HepG2 (cell line): ENCODE data around the gene HOXD12. TPM values are rescaled to one million over a fixed set of nuclear protein-coding genes. Genes with fewer than 3 reads are reported as not detected.

Source experiments
- ATAC-seq: fragments of 200-7000 bp; cut with Tn5 transposase; 3 replicates; pipeline ENCODE4 v1.9.1; 2020; ENCODE audit warnings: mild to moderate bottlenecking, moderate library complexity
- BruUV-seq: library from RNA; stranded (reverse); fragments of 400-500 nt; replicated peaks from 2 replicates; lab custom pipeline; 2021; lab: Mats Ljungman, UMichigan
- CTCF ChIA-PET: fragments of 300-600 bp; formaldehyde crosslinking; extraction: SDS; loops from one replicate; lab custom pipeline; 2021; ENCODE audit warnings: low total read pairs, inconsistent platforms, low intra/inter-chr PET ratio; lab: Yijun Ruan, JAX
- POLR2A ChIA-PET: fragments of 350-600 bp; sonication (Branson Sonifier 250); formaldehyde crosslinking; loops from one replicate; lab custom pipeline; 2020; ENCODE audit warnings: antibody characterized with exemption, inconsistent platforms; lab: Yijun Ruan, JAX
- DNase-seq: peaks from one replicate; pipeline ENCODE4 v3.0.0-alpha.2; 2015; ENCODE audit warnings: low spot score
- FAIRE-seq: peaks from 3 replicates; lab custom pipeline; 2011; peaks lifted over from hg19 to GRCh38; lab: Jason Lieb, UNC
- H2AFZ ChIP-seq: one replicate; pipeline ENCODE4 v1.6.1; 2011; ENCODE audit warnings: low read length, inconsistent platforms
- H3K27ac ChIP-seq: fragments of 300-600 bp; 3 replicates; pipeline ENCODE4 v1.8.0; 2011; ENCODE audit warnings: mixed run types, mild to moderate bottlenecking, mixed read lengths, low read length, inconsistent platforms; ENCODE audit not compliant: insufficient read depth; ENCODE audit errors: extremely low read length
- H3K27me3 ChIP-seq, 2 experiments: fragments of 200-600 bp in 1 of 2; 2 replicates in 1 of 2; 3 replicates in 1 of 2; pipeline versions ENCODE4 v1.6.0 to v1.8.0; 2011; ENCODE audit warnings: low read length in 2 of 2, mild to moderate bottlenecking in 2 of 2, moderate library complexity in 2 of 2, inconsistent platforms in 1 of 2; ENCODE audit not compliant: insufficient read depth in 2 of 2, control insufficient read depth in 1 of 2
- H3K36me3 ChIP-seq, 2 experiments: fragments of 200-600 bp in 1 of 2; replicated peaks in 1 of 2; 2 replicates in 1 of 2; 3 replicates in 1 of 2; pipeline versions ENCODE4 v1.5.1 to v1.8.0; 2011; ENCODE audit warnings: low read length in 2 of 2, inconsistent platforms in 1 of 2; ENCODE audit not compliant: insufficient read depth in 2 of 2, control insufficient read depth in 1 of 2
- H3K4me1 ChIP-seq: 2 replicates; pipeline ENCODE4 v1.5.1; 2012; ENCODE audit warnings: low read length, inconsistent platforms; ENCODE audit not compliant: insufficient read depth
- H3K4me2 ChIP-seq: 2 replicates; pipeline ENCODE4 v1.6.0; 2011; ENCODE audit warnings: low read depth, low read length, inconsistent platforms
- H3K4me3 ChIP-seq, 3 experiments: fragments of 200-600 bp in 1 of 3; sonication (generic), shearing (Covaris generic) in 1 of 3; replicated peaks in 1 of 3; 2 replicates each; pipeline ENCODE4 v1.5.1; 2011 to 2016; ENCODE audit warnings: low read length in 3 of 3, inconsistent platforms in 2 of 3, low read depth in 2 of 3, mild to moderate bottlenecking in 2 of 3, control low read depth in 1 of 3, mixed read lengths in 1 of 3; ENCODE audit not compliant: insufficient read depth in 1 of 3
- H3K79me2 ChIP-seq: one replicate; pipeline ENCODE4 v1.6.1; 2011; ENCODE audit warnings: low read length, inconsistent platforms; ENCODE audit not compliant: insufficient read depth
- H3K9ac ChIP-seq: 2 replicates; pipeline ENCODE4 v1.6.0; 2011; ENCODE audit warnings: mild to moderate bottlenecking, low read depth, low read length, inconsistent platforms; ENCODE audit not compliant: insufficient read depth
- H3K9me3 ChIP-seq: 2 replicates; pipeline ENCODE4 v1.5.1; 2012; ENCODE audit warnings: mild to moderate bottlenecking, low read length
- H4K20me1 ChIP-seq: 2 replicates; pipeline ENCODE4 v1.6.0; 2011; ENCODE audit warnings: inconsistent platforms, mild to moderate bottlenecking, low read length, moderate library complexity; ENCODE audit not compliant: insufficient read depth
- ATF5 ChIP-seq: sonication (generic); formaldehyde crosslinking; IDR thresholded peaks from 2 replicates; pipeline ENCODE4 v1.4.0; 2020; ENCODE audit warnings: mild to moderate bottlenecking, low read depth, missing genetic modification reagents
- CBX2 ChIP-seq, 2 experiments: fragments of 200-600 bp in 1 of 2; sonication (generic); formaldehyde crosslinking in 1 of 2; IDR thresholded peaks; 2 replicates each; pipeline versions ENCODE4 v1.7.0 to v1.8.1; 2018 to 2022; ENCODE audit warnings: low read depth in 2 of 2, low read length in 1 of 2, mild to moderate bottlenecking in 1 of 2, missing genetic modification reagents in 1 of 2
- CREB1 ChIP-seq, 2 experiments: fragments of 450-650 bp in 1 of 2; IDR thresholded peaks; 2 replicates each; pipeline ENCODE4 v1.6.1; 2016 to 2017; ENCODE audit warnings: control low read depth in 1 of 2, mild to moderate bottlenecking in 1 of 2, missing compliant biosample characterization in 1 of 2, missing genetic modification characterization in 1 of 2
- GPN1 ChIP-seq: sonication (generic); formaldehyde crosslinking; IDR thresholded peaks from 2 replicates; pipeline ENCODE4 v1.5.1; 2020; ENCODE audit warnings: missing genetic modification reagents, borderline replicate concordance
- PAF1 ChIP-seq: IDR thresholded peaks from 2 replicates; pipeline ENCODE4 v1.6.1; 2016; ENCODE audit warnings: missing genetic modification reagents, missing compliant biosample characterization
- POGK ChIP-seq: sonication (generic); formaldehyde crosslinking; conservative IDR thresholded peaks from 2 replicates; pipeline ENCODE4 v1.8.0; 2022; ENCODE audit warnings: mild to moderate bottlenecking, moderate library complexity, missing genetic modification reagents
- TEAD3 ChIP-seq: optimal IDR thresholded peaks from 2 replicates; pipeline ENCODE3; 2016; ENCODE audit warnings: borderline replicate concordance
- YEATS4 ChIP-seq: sonication (generic); formaldehyde crosslinking; IDR thresholded peaks from 2 replicates; pipeline ENCODE4 v1.4.0; 2020; ENCODE audit warnings: missing genetic modification reagents, borderline replicate concordance
- ZNF362 ChIP-seq: sonication (generic); formaldehyde crosslinking; IDR thresholded peaks from 2 replicates; pipeline ENCODE4 v1.4.0; 2020; ENCODE audit warnings: missing genetic modification reagents, mild to moderate bottlenecking, borderline replicate concordance
- ZNF746 ChIP-seq: sonication (generic); formaldehyde crosslinking; IDR thresholded peaks from 2 replicates; pipeline ENCODE4 v1.8.0; 2022; ENCODE audit warnings: mild to moderate bottlenecking, missing genetic modification reagents
- ZNF841 ChIP-seq: sonication (generic); formaldehyde crosslinking; IDR thresholded peaks from 2 replicates; pipeline ENCODE4 v1.8.1; 2023; ENCODE audit warnings: missing genetic modification reagents, borderline replicate concordance
- WGBS: methylation state at CpG from one replicate; pipeline ENCODE4 v1.1.6; 2017; ENCODE audit warnings: low lambda C conversion rate; 5-methylcytosine and 5-hydroxymethylcytosine counted together
- in situ Hi-C: cut with HindIII; loops from 2 replicates; pipeline ENCODE4 v1.10.0; 2017; ENCODE audit warnings: low pct_unique_long_range_greater_than_20kb; ENCODE audit not compliant: extremely low pct_ligation_motif_present
- intact Hi-C: fragments of 100-400 bp; cut with micrococcal nuclease; formaldehyde crosslinking; loops from one replicate; pipeline ENCODE4 v1.10.0; 2022; ENCODE audit not compliant: unreplicated experiment
- polyA plus RNA-seq, 8 experiments: library from polyadenylated mRNA; depleted of rRNA in 3 of 8; stranded (reverse) in 7 of 8; unstranded in 1 of 8; fragments of >200 nt; fragmentation: Illumina TruSeq in 4 of 8; extraction: Trizol in 4 of 8; gene quantifications; 2 replicates each; pipeline versions ENCODE4 v1.2.1 to v1.2.3, GENCODE V29; 2011 to 2016; ENCODE audit warnings: low read depth in 4 of 8, missing spikeins in 1 of 8, mixed read lengths in 1 of 8; ENCODE audit not compliant: insufficient read depth in 1 of 8
- total RNA-seq, 5 experiments: library from RNA; depleted of rRNA; stranded (reverse); fragments of >200 nt; fragmentation: Illumina TruSeq; extraction: Trizol; gene quantifications; 2 replicates each; pipeline ENCODE4 v1.2.3, GENCODE V29; 2016; ENCODE audit warnings: low read depth in 1 of 5

Gene HOXD12
- total and polyA plus RNA-seq, 2 of the 13 experiments (the other 11 are each of a cell fraction or from before 2014, with no cell fraction given): not detected

- intact Hi-C loops: loop anchor here (1.0 to 2.0 kb wide), 4 partner anchors 427 to 1021 kb away; no protein-coding TSS in a partner anchor
- no peaks in the 10 kb centered on the region for H3K4me1 ChIP-seq
- POLR2A ChIA-PET: no interaction called here
- ATAC-seq: no peak
- TF ChIP-seq CBX2 (IDR thresholded peaks at IDR 0.05; ENCODE audit: low read depth, low read length): no peak; the same call in 1 of the 2 replicates
- TF ChIP-seq CBX2 (CRISPR knock-in tag; IDR thresholded peaks at IDR 0.05; ENCODE audit: low read depth): no peak
- TF ChIP-seq ATF5: no peak
- H3K36me3 ChIP-seq: no peaks in the 10 kb centered on the region
- no peak overlapping the region for H3K9ac ChIP-seq
- WGBS: 60% methylated on average over 4 of the region's 4 CpGs
- no peaks in the 10 kb centered on the region for H3K79me2 ChIP-seq
- no peak overlapping the region for H3K4me3 ChIP-seq
- no peaks in the 10 kb centered on the region for H3K9me3 ChIP-seq
- no peaks in the 10 kb centered on the region; the same call in 1 of the 2 replicates for H4K20me1 ChIP-seq
- no peak for FAIRE-seq
- CTCF ChIA-PET: interaction anchor here (1.3 to 3.0 kb wide), 9 partner anchors 13 to 1021 kb away, joined by 5 to 44 read pairs (median 9); no protein-coding TSS in a partner anchor
- no peak overlapping the region for H3K27ac ChIP-seq
- no peak overlapping the region for H3K4me2 ChIP-seq
- no TSS peak for BruUV-seq
- no peak overlapping the region for H2AFZ ChIP-seq
- H3K27me3 ChIP-seq: peaks cover 15 to 81% of the 10 kb centered on the region in 2 experiments
- no peak for DNase-seq
- in situ Hi-C loops: loop anchor here (5.0 kb wide), 4 partner anchors 425 to 1020 kb away; no protein-coding TSS in a partner anchor
These were observed 28.1 kb downstream of the HOXD12 start for GRCh38 chr2:176127774-176128072.

GRCh38 chr2:176128172-176128981 lies 28.8 kb downstream of the HOXD12 start:
- Histone ChIP-seq H3K79me2 (no peaks in the 10 kb centered on the region), H3K27me3 (peaks cover 13 to 81% of the 10 kb centered on the region in 2 experiments), H3K4me1 (no peaks in the 10 kb centered on the region), H3K4me2 (no peak overlapping the region), H3K9me3 (no peaks in the 10 kb centered on the region), H3K36me3 (no peaks in the 10 kb centered on the region), H3K27ac (no peak overlapping the region), H3K4me3 (no peak overlapping the region), H2AFZ (no peak overlapping the region), H3K9ac (no peak overlapping the region), H4K20me1 (no peaks in the 10 kb centered on the region; the same call in 1 of the 2 replicates)
- ATAC-seq (no peak), DNase-seq (no peak), FAIRE-seq (no peak)
- in situ Hi-C loops: loop anchor here (5.0 kb wide), 4 partner anchors 424 to 1019 kb away; no protein-coding TSS in a partner anchor
- intact Hi-C loops: no loop called here
- ChIA-PET CTCF (interaction anchor here (1.8 to 3.0 kb wide), 6 partner anchors 12 to 686 kb away, joined by 7 to 44 read pairs (median 15); no protein-coding TSS in a partner anchor), POLR2A (no interaction called here)
- WGBS: 32% methylated on average over 48 of the region's 49 CpGs
- no TSS peak for BruUV-seq
- TF ChIP-seq PAF1 (CRISPR knock-in tag): no peak
- no peak for TF ChIP-seq ZNF841
- TF ChIP-seq ZNF362: no peak
- no peak for TF ChIP-seq POGK (CRISPR knock-in tag)
- no peak for TF ChIP-seq TEAD3 (CRISPR knock-in tag)
- TF ChIP-seq YEATS4 (CRISPR knock-in tag): no peak
- TF ChIP-seq ZNF746 (CRISPR knock-in tag): no peak
- TF ChIP-seq CREB1 (IDR thresholded peaks at IDR 0.05): no peak
- TF ChIP-seq CREB1 (CRISPR knock-in tag; IDR thresholded peaks at IDR 0.05): no peak
- TF ChIP-seq GPN1 (CRISPR knock-in tag): no peak
